ENCODE results near the gene MAGI2.
"Not testable (repeated sequence)": the region's sequence is repeated elsewhere in the genome, so short reads cannot be mapped to it uniquely, and the experiment has no call there.

Gene MAGI2

GRCh38 chr7:79064187-79064823 lies 389.2 kb downstream of the MAGI2 start:
- no peak for DNase-seq (ENCODE audit: low read depth in 1 of 2, low spot score in 1 of 2)

GRCh38 chr7:79063019-79063698 lies 390.3 kb downstream of the MAGI2 start:
- no peak for DNase-seq (ENCODE audit: low read depth in 1 of 2, low spot score in 1 of 2)

GRCh38 chr7:79060498-79060897 lies 393.0 kb downstream of the MAGI2 start:
- no peak for DNase-seq (ENCODE audit: low read depth in 1 of 2, low spot score in 1 of 2)

GRCh38 chr7:79055722-79056415 lies 397.6 kb downstream of the MAGI2 start:
- DNase-seq (ENCODE audit: low read depth in 1 of 2, low spot score in 1 of 2), result no peak

GRCh38 chr7:79051915-79052314 lies 401.6 kb downstream of the MAGI2 start:
- no peak for DNase-seq (ENCODE audit: low read depth in 1 of 2, low spot score in 1 of 2)

GRCh38 chr7:79050603-79051002 lies 402.9 kb downstream of the MAGI2 start:
- no peak for DNase-seq (ENCODE audit: low read depth in 1 of 2, low spot score in 1 of 2)

- DNase-seq (ENCODE audit: low read depth in 1 of 2, low spot score in 1 of 2), result no peak
Measured at GRCh38 chr7:79046061-79046460, 407.4 kb downstream of the MAGI2 start.

- DNase-seq (ENCODE audit: low read depth in 1 of 2, low spot score in 1 of 2), result no peak
Measured at GRCh38 chr7:79037001-79037400, 416.5 kb downstream of the MAGI2 start.

GRCh38 chr7:79036356-79036755 lies 417.1 kb downstream of the MAGI2 start:
- no peak for DNase-seq (ENCODE audit: low read depth in 1 of 2, low spot score in 1 of 2)

- DNase-seq (ENCODE audit: low read depth in 1 of 2, low spot score in 1 of 2), result no peak
Measured at GRCh38 chr7:79035858-79036257, 417.6 kb downstream of the MAGI2 start.

- DNase-seq (ENCODE audit: low read depth in 1 of 2, low spot score in 1 of 2), result no peak
Measured at GRCh38 chr7:79034730-79035129, 418.7 kb downstream of the MAGI2 start.

GRCh38 chr7:79019711-79020110 lies 433.8 kb downstream of the MAGI2 start:
- not testable (repeated sequence) for DNase-seq (ENCODE audit: low read depth in 1 of 2, low spot score in 1 of 2)

- DNase-seq (ENCODE audit: low read depth in 1 of 2, low spot score in 1 of 2), result no peak
Measured at GRCh38 chr7:79011921-79012320, 441.5 kb downstream of the MAGI2 start.

- no peak for DNase-seq (ENCODE audit: low read depth in 1 of 2, low spot score in 1 of 2)
Measured at GRCh38 chr7:79009647-79010046, 443.8 kb downstream of the MAGI2 start.

GRCh38 chr7:79008786-79009185 lies 444.7 kb downstream of the MAGI2 start:
- DNase-seq (ENCODE audit: low read depth in 1 of 2, low spot score in 1 of 2), result no peak

GRCh38 chr7:78996013-78996412 lies 457.5 kb downstream of the MAGI2 start:
- no peak for DNase-seq (ENCODE audit: low read depth in 1 of 2, low spot score in 1 of 2)

- DNase-seq (ENCODE audit: low read depth in 1 of 2, low spot score in 1 of 2), result no peak
Measured at GRCh38 chr7:78993341-78993740, 460.1 kb downstream of the MAGI2 start.

- no peak for DNase-seq (ENCODE audit: low read depth in 1 of 2, low spot score in 1 of 2)
Measured at GRCh38 chr7:78985509-78985908, 468.0 kb downstream of the MAGI2 start.

GRCh38 chr7:78983483-78983882 lies 470.0 kb downstream of the MAGI2 start:
- no peak for DNase-seq (ENCODE audit: low read depth in 1 of 2, low spot score in 1 of 2)

GRCh38 chr7:78970440-78970916 lies 483.0 kb downstream of the MAGI2 start:
- no peak for DNase-seq (ENCODE audit: low read depth in 1 of 2, low spot score in 1 of 2)

- no peak for DNase-seq (ENCODE audit: low read depth in 1 of 2, low spot score in 1 of 2)
Measured at GRCh38 chr7:78968951-78969350, 484.5 kb downstream of the MAGI2 start.

GRCh38 chr7:78967561-78967960 lies 485.9 kb downstream of the MAGI2 start:
- not testable (repeated sequence) for DNase-seq (ENCODE audit: low read depth in 1 of 2, low spot score in 1 of 2)
